ENCODE measurements around the gene MAB21L2. TPM values are rescaled to one million over a fixed set of nuclear protein-coding genes. Genes with fewer than 3 reads are reported as not detected.

MAB21L2 gene
- total and polyA plus RNA-seq, 10 donors, result not detected

GRCh38 chr4:150573534-150573933 is 8.4 kb upstream of the MAB21L2 start:
- Histone ChIP-seq H3K9me3 (no peaks in the 10 kb centered on the region), H3K4me3 (no peak overlapping the region), H3K27ac (no peak overlapping the region), H3K27me3 (replicated peaks in 1 of 7) (no peaks in the 10 kb centered on the region), H3K4me1 (no peaks in the 10 kb centered on the region), H3K36me3 (peaks cover 0 to 10% (median 0%) of the 10 kb centered on the region in 6 donors)
- no peak for DNase-seq
- TF ChIP-seq POLR2A (IDR thresholded peaks at IDR 0.05), result no peak
- TF ChIP-seq CTCF (IDR thresholded peaks at IDR 0.05 in 8 of 11, conservative IDR thresholded peaks at IDR 0.05 in 3 of 11), result no peak
- no peak for TF ChIP-seq POLR2AphosphoS5 (IDR thresholded peaks at IDR 0.05)
- intact Hi-C loops (cut with DNase I; ENCODE audit: low total_unique reads), result no loop called here
- WGBS, 5 donors, result 70 to 92% (median 85%) methylated on average over 1 of the region's 1 CpG

- peaks cover 0 to 2% (median under 1%) of the 10 kb centered on the region in 8 donors for H3K9me3 ChIP-seq
- H3K4me1 ChIP-seq, result no peaks in the 10 kb centered on the region
- H3K27me3 ChIP-seq (replicated peaks in 1 of 7), result peaks cover 0 to 3% (median 0%) of the 10 kb centered on the region in 7 donors
- intact Hi-C loops (cut with DNase I; ENCODE audit: low total_unique reads), result no loop called here
- no peak overlapping the region for H3K27ac ChIP-seq
- no peak overlapping the region for H3K4me3 ChIP-seq
- 95 to 99% (median 97%) methylated on average over 3 of the region's 3 CpGs for WGBS, 5 donors
- H3K36me3 ChIP-seq, result peaks cover 0 to 14% (median 2%) of the 10 kb centered on the region in 6 donors
- DNase-seq, result no peak
- TF ChIP-seq CTCF (IDR thresholded peaks at IDR 0.05 in 8 of 11, conservative IDR thresholded peaks at IDR 0.05 in 3 of 11), result no peak
- TF ChIP-seq POLR2A (IDR thresholded peaks at IDR 0.05), result no peak
- no peak for TF ChIP-seq POLR2AphosphoS5 (IDR thresholded peaks at IDR 0.05)
Observed at GRCh38 chr4:150574678-150575077, 7.3 kb upstream of the MAB21L2 start.

- intact Hi-C loops (cut with DNase I; ENCODE audit: low total_unique reads), result no loop called here
- TF ChIP-seq POLR2A (IDR thresholded peaks at IDR 0.05) (no peak), CTCF (IDR thresholded peaks at IDR 0.05 in 8 of 11, conservative IDR thresholded peaks at IDR 0.05 in 3 of 11) (no peak), POLR2AphosphoS5 (IDR thresholded peaks at IDR 0.05) (no peak)
- WGBS, 5 donors, result 92 to 100% (median 98%) methylated on average over 1 of the region's 1 CpG
- H3K36me3 ChIP-seq, result peaks cover 0 to 34% (median 6%) of the 10 kb centered on the region in 6 donors
- no peaks in the 10 kb centered on the region for H3K4me1 ChIP-seq
- DNase-seq, result no peak
- H3K9me3 ChIP-seq, result peaks cover 0 to 14% (median 5%) of the 10 kb centered on the region in 8 donors
- peaks cover 0 to 5% (median 0%) of the 10 kb centered on the region in 7 donors for H3K27me3 ChIP-seq (replicated peaks in 1 of 7)
- no peak overlapping the region for H3K4me3 ChIP-seq
- no peak overlapping the region for H3K27ac ChIP-seq
Observed at GRCh38 chr4:150577796-150578195, 4.2 kb upstream of the MAB21L2 start.

- intact Hi-C loops (cut with DNase I; ENCODE audit: low total_unique reads), result no loop called here
- H3K4me3 ChIP-seq, result peak overlapping the region in 1 of 8 donors; percentile 30
- H3K36me3 ChIP-seq, result peaks cover 2 to 45% (median 18%) of the 10 kb centered on the region in 6 donors
- H3K4me1 ChIP-seq, result no peaks in the 10 kb centered on the region
- peaks cover 0 to 5% (median 0%) of the 10 kb centered on the region in 7 donors for H3K27me3 ChIP-seq (replicated peaks in 1 of 7)
- no peak overlapping the region for H3K27ac ChIP-seq
- WGBS, 5 donors, result 88 to 95% (median 90%) methylated on average over 12 of the region's 12 CpGs
- no peak for DNase-seq
- H3K9me3 ChIP-seq, result peaks cover 0 to 25% (median 13%) of the 10 kb centered on the region in 8 donors
- TF ChIP-seq POLR2AphosphoS5 (IDR thresholded peaks at IDR 0.05) (no peak), CTCF (IDR thresholded peaks at IDR 0.05 in 8 of 11, conservative IDR thresholded peaks at IDR 0.05 in 3 of 11) (no peak), POLR2A (IDR thresholded peaks at IDR 0.05) (no peak)
Observed at GRCh38 chr4:150578745-150579501, 3.0 kb upstream of the MAB21L2 start.

Data from spleen (tissue), 11 donors.